Measurements from ENCODE around the gene URB2.

DNA sequence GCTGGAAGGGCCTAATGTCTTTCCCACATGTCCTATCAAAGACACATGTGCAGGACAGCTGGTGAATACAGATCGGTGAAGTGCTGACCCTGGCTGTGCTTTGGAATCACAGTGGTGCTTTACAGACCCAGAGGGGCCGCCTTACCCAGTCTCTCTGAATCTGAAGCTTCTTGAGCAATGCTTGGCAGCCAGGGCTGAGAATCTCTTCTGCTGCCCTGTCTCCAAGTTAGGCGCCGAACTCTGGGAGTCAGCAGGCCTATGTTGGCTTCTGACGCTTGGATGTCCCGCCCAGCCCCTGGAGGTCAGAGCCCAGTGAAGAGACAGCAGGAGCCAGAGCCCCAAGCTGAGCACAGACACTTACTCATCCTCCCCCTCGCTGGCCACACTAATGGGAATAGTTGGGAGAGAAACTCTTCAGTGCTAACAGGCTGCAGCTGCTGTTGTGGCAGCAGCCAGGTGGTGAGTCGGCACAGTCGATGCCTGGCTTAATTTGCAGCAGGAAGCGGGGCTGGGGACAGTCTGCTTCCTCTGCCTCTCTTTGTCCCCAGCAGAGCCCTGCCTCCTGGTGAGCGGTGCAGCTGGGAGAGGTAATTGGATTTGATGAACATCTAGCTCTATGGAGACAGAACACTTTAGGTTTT, 68.1 kb downstream of the URB2 start:
- TF ChIP-seq, protein P1, sequence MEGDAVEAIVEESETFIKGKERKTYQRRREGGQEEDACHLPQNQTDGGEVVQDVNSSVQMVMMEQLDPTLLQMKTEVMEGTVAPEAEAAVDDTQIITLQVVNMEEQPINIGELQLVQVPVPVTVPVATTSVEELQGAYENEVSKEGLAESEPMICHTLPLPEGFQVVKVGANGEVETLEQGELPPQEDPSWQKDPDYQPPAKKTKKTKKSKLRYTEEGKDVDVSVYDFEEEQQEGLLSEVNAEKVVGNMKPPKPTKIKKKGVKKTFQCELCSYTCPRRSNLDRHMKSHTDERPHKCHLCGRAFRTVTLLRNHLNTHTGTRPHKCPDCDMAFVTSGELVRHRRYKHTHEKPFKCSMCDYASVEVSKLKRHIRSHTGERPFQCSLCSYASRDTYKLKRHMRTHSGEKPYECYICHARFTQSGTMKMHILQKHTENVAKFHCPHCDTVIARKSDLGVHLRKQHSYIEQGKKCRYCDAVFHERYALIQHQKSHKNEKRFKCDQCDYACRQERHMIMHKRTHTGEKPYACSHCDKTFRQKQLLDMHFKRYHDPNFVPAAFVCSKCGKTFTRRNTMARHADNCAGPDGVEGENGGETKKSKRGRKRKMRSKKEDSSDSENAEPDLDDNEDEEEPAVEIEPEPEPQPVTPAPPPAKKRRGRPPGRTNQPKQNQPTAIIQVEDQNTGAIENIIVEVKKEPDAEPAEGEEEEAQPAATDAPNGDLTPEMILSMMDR (conservative IDR thresholded peaks at IDR 0.05; ENCODE audit: low read depth in 2 of 2), result no peak
- TF ChIP-seq POLR2AphosphoS5 (IDR thresholded peaks at IDR 0.05; ENCODE audit: low read depth), result peak; percentile 39
- no peak for TF ChIP-seq EZH2 (IDR thresholded peaks at IDR 0.05; ENCODE audit: low read depth, unreplicated experiment)
- TF ChIP-seq, protein P2, sequence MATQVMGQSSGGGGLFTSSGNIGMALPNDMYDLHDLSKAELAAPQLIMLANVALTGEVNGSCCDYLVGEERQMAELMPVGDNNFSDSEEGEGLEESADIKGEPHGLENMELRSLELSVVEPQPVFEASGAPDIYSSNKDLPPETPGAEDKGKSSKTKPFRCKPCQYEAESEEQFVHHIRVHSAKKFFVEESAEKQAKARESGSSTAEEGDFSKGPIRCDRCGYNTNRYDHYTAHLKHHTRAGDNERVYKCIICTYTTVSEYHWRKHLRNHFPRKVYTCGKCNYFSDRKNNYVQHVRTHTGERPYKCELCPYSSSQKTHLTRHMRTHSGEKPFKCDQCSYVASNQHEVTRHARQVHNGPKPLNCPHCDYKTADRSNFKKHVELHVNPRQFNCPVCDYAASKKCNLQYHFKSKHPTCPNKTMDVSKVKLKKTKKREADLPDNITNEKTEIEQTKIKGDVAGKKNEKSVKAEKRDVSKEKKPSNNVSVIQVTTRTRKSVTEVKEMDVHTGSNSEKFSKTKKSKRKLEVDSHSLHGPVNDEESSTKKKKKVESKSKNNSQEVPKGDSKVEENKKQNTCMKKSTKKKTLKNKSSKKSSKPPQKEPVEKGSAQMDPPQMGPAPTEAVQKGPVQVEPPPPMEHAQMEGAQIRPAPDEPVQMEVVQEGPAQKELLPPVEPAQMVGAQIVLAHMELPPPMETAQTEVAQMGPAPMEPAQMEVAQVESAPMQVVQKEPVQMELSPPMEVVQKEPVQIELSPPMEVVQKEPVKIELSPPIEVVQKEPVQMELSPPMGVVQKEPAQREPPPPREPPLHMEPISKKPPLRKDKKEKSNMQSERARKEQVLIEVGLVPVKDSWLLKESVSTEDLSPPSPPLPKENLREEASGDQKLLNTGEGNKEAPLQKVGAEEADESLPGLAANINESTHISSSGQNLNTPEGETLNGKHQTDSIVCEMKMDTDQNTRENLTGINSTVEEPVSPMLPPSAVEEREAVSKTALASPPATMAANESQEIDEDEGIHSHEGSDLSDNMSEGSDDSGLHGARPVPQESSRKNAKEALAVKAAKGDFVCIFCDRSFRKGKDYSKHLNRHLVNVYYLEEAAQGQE (IDR thresholded peaks at IDR 0.05; ENCODE audit: unreplicated experiment), result no peak
- no peak for TF ChIP-seq JUNB (IDR thresholded peaks at IDR 0.05; ENCODE audit: unreplicated experiment)
- TF ChIP-seq, protein P3, sequence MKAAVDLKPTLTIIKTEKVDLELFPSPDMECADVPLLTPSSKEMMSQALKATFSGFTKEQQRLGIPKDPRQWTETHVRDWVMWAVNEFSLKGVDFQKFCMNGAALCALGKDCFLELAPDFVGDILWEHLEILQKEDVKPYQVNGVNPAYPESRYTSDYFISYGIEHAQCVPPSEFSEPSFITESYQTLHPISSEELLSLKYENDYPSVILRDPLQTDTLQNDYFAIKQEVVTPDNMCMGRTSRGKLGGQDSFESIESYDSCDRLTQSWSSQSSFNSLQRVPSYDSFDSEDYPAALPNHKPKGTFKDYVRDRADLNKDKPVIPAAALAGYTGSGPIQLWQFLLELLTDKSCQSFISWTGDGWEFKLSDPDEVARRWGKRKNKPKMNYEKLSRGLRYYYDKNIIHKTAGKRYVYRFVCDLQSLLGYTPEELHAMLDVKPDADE (IDR thresholded peaks at IDR 0.05), result no peak
- TF ChIP-seq ZNF114 (CRISPR knock-in tag; IDR thresholded peaks at IDR 0.05), result no peak
- no peak for TF ChIP-seq ZNF331 (CRISPR knock-in tag; IDR thresholded peaks at IDR 0.05; ENCODE audit: low read depth)
